Lung (tissue), 12 donors: ENCODE results near the gene GRIK2. TPM values are rescaled to one million over a fixed set of nuclear protein-coding genes. Genes with fewer than 3 reads are reported as not detected.

Experiments used
- ATAC-seq: fragments of 200-7000 bp; cut with Tn5 transposase; one replicate; pipeline ENCODE4 v1.9.1; 2020; ENCODE audit warnings: moderate number of reproducible peaks; ENCODE audit not compliant: insufficient read depth, low FRiP score
- DNase-seq, 3 donors: peaks; one replicate each; pipeline ENCODE4 v3.0.0-alpha.2; 2013 to 2017
- H3K27ac ChIP-seq, 2 donors: one replicate each; pipeline ENCODE4 v1.5.1; 2013; ENCODE audit warnings: mild to moderate bottlenecking in 2 of 2, moderate library complexity in 2 of 2, control low read depth in 1 of 2, inconsistent platforms in 1 of 2, low read depth in 1 of 2, low read length in 1 of 2
- H3K27me3 ChIP-seq, 3 donors: one replicate each; pipeline ENCODE4 v1.5.1; 2013; ENCODE audit warnings: low read length in 2 of 3; ENCODE audit not compliant: control insufficient read depth in 3 of 3, insufficient read depth in 3 of 3
- H3K36me3 ChIP-seq, 4 donors: one replicate each; pipeline ENCODE4 v1.5.1; 2013; ENCODE audit warnings: low read length in 4 of 4, mild to moderate bottlenecking in 1 of 4, moderate library complexity in 1 of 4; ENCODE audit not compliant: control insufficient read depth in 4 of 4, insufficient read depth in 4 of 4
- H3K4me1 ChIP-seq, 5 donors: one replicate each; pipeline ENCODE4 v1.5.1; 2013; ENCODE audit warnings: low read length in 5 of 5, mild to moderate bottlenecking in 2 of 5, moderate library complexity in 1 of 5; ENCODE audit not compliant: control insufficient read depth in 5 of 5, insufficient read depth in 5 of 5
- H3K4me3 ChIP-seq: one replicate; pipeline ENCODE4 v1.5.1; 2013; ENCODE audit warnings: mild to moderate bottlenecking, control low read depth, moderate library complexity
- H3K9ac ChIP-seq, 2 donors: one replicate each; pipeline ENCODE4 v1.5.1; 2013; ENCODE audit warnings: low read length in 2 of 2, control low read depth in 1 of 2; ENCODE audit not compliant: insufficient read depth in 1 of 2
- H3K9me3 ChIP-seq, 4 donors: one replicate each; pipeline ENCODE4 v1.5.1; 2013; ENCODE audit warnings: low read length in 3 of 4, mild to moderate bottlenecking in 1 of 4, moderate library complexity in 1 of 4; ENCODE audit not compliant: control insufficient read depth in 4 of 4, insufficient read depth in 3 of 4
- CTCF ChIP-seq: IDR thresholded peaks from 2 replicates; pipeline ENCODE4 v1.5.1; 2012; ENCODE audit warnings: mild to moderate bottlenecking; ENCODE audit errors: control extremely low read depth, extremely low read depth
- WGBS, 2 donors: extraction: QIAGEN DNeasy Blood & Tissue Kit; methylation state at CpG; one replicate each; pipeline ENCODE4 v1.1.7; 2013; 5-methylcytosine and 5-hydroxymethylcytosine counted together
- polyA plus RNA-seq, 2 donors: library from polyadenylated mRNA; stranded (reverse); fragments of 200-250 nt; gene quantifications; one replicate each; pipeline ENCODE4 v1.2.1, GENCODE V29; 2013
- total RNA-seq, 2 donors: library from RNA; depleted of rRNA in 1 of 2; stranded (reverse); fragments of >200 nt in 1 of 2; gene quantifications; one replicate each; pipeline ENCODE4 v1.2.1, GENCODE V29; 2014 to 2021
- donor health status: control.
- donor health status: control.
- donor health status: Bipolar disorder and iron deficiency.
- donor health status: healthy.
- donor health status: DM: yes; HTN: yes; CAD: no.

Gene GRIK2
- total and polyA plus RNA-seq, 4 donors: 0.09 to 5.1 (median 0.67) TPM

DNA sequence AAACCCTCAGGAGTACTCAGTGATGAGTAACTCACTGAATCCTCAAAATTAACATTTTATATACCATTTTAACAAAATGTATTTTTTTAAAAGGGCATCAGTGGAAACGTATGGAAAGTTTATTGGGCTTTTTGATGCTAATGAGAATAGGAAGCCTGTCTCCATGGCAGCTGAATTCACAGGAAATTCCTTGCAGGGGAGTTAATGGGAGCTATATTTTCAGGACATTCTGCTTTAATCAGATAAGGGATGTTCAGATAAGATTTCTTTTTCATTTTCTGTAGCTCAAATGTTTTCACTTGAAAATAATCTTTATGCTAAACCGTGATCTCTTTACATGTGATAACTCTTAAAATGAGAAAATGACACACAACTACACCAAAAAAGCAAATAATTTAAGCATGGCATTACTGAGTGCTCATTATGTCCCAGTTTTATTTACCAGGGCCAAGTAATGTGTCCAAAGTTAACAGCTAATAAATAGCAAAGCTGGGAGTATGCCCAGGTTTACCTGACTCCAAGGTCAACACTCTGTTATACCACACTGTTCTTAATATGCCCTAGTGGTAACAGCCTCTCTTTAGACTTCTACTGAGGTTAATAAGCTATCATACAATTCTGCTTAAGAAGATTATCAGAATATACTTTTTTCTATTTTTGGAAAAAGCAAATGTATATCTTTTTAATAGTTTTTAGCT lies 348.1 kb downstream of the GRIK2 start:
- 19 to 30% methylated on average over 2 of the region's 2 CpGs for WGBS, 2 donors
- Histone ChIP-seq H3K4me1 (peaks cover 0 to 4% (median 0%) of the 10 kb centered on the region in 5 donors), H3K9me3 (no peaks in the 10 kb centered on the region), H3K27me3 (no peaks in the 10 kb centered on the region), H3K27ac (no peak overlapping the region), H3K9ac (no peak overlapping the region), H3K36me3 (no peaks in the 10 kb centered on the region), H3K4me3 (no peak overlapping the region)
- no peak for ATAC-seq
- TF ChIP-seq CTCF: no peak
- DNase-seq: peak in 1 of 3 donors; percentile 2

DNA sequence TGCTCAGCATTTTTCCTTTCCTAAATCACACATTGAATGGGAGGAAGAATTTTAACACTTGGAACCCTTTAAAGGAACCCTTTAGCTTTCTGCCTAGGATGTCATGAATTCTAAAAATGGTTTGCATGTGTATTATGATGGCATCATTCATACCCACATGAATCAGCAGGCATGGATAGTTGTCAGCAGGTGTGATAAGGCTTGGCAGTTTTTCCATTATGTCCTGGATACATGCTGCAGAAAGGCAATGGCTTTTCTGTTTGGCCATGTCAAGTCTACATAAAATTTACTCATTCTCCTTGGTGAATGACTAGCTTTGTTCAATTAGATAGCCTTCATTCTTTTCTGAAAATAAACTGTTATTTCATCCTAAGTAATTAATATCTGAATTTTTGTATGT lies 353.7 kb downstream of the GRIK2 start:
- Histone ChIP-seq H3K4me3 (no peak overlapping the region), H3K4me1 (peaks cover 0 to 2% (median 0%) of the 10 kb centered on the region in 5 donors)

DNA sequence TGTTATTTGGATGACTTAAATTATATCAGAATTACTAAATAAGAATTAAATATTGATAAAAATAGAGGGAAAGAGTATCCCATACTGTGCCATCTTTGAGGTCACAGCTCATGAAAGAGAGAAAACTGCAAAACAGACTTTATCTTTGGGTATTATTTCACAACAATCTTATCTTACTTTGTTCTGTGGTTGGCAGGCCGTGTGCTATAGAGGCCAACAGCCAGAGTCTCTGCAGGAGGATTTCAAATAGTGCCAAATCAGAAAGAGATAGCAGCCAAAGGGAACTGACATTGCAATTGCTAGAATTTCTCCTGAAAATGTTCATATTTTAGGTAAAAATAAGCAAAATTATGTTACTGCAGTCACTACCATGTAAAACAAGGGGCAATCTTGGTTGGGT lies 354.2 kb downstream of the GRIK2 start:
- Histone ChIP-seq H3K36me3 (no peaks in the 10 kb centered on the region), H3K27me3 (no peaks in the 10 kb centered on the region), H3K27ac (no peak overlapping the region), H3K4me1 (peaks cover 0 to 2% (median 0%) of the 10 kb centered on the region in 5 donors), H3K4me3 (no peak overlapping the region), H3K9me3 (no peaks in the 10 kb centered on the region), H3K9ac (no peak overlapping the region)
- no peak for TF ChIP-seq CTCF
- DNase-seq: no peak
- ATAC-seq: no peak
- 30 to 31% methylated on average over 1 of the region's 1 CpG for WGBS, 2 donors

More for the DNA sequence above, 353.7 kb downstream of the GRIK2 start:
- Histone ChIP-seq H3K27ac (peak overlapping the region in 1 of 2 donors; percentile 60), H3K36me3 (no peaks in the 10 kb centered on the region), H3K9me3 (no peaks in the 10 kb centered on the region), H3K9ac (no peak overlapping the region), H3K27me3 (no peaks in the 10 kb centered on the region)
- DNase-seq (no peak), ATAC-seq (no peak)
- no peak for TF ChIP-seq CTCF

GRCh38 chr6:101755931-101756330 lies 362.4 kb downstream of the GRIK2 start:
- no peak overlapping the region for H3K9ac ChIP-seq
- no peak for TF ChIP-seq CTCF
- DNase-seq (no peak), ATAC-seq (no peak)
- H3K9me3 ChIP-seq: no peaks in the 10 kb centered on the region
- no peak overlapping the region for H3K4me3 ChIP-seq
- 91 to 97% methylated on average over 1 of the region's 1 CpG for WGBS, 2 donors
- no peaks in the 10 kb centered on the region for H3K36me3 ChIP-seq
- H3K27me3 ChIP-seq: no peaks in the 10 kb centered on the region
- no peak overlapping the region for H3K27ac ChIP-seq
- peaks cover 0 to under 1% (median 0%) of the 10 kb centered on the region in 5 donors for H3K4me1 ChIP-seq
